ENCODE results near the gene ARID4B.

Gene ARID4B

GRCh38 chr1:235129774-235130570, 198.0 kb downstream of the ARID4B start:
- Histone ChIP-seq H4K5ac (ENCODE audit: low read length) (no peak overlapping the region), H3K79me1 (ENCODE audit: low read length) (no peaks in the 10 kb centered on the region), H3K27ac (ENCODE audit: low read depth, low read length) (peak overlapping the region; percentile 73), H3K36me3 (ENCODE audit: control insufficient read depth, insufficient read depth, low read length) (no peaks in the 10 kb centered on the region), H2AK5ac (ENCODE audit: low read length) (no peak overlapping the region), H3K4ac (ENCODE audit: low read depth, low read length) (peak overlapping the region; percentile 45), H2BK120ac (ENCODE audit: low read depth, low read length) (no peak overlapping the region), H3K79me2 (ENCODE audit: control insufficient read depth, insufficient read depth, low read length) (peaks cover 36% of the 10 kb centered on the region), H2BK5ac (ENCODE audit: low read length) (peak overlapping the region; percentile 8), H3K9ac (ENCODE audit: low read length) (no peak overlapping the region), H3K56ac (ENCODE audit: low read length) (no peak overlapping the region), H3K27me3 (ENCODE audit: insufficient read depth, low read length, poor library complexity) (no peaks in the 10 kb centered on the region), H3K4me2 (ENCODE audit: low read length) (no peak overlapping the region), H4K8ac (ENCODE audit: low read depth, low read length) (no peak overlapping the region), H3K23ac (ENCODE audit: low read length) (no peak overlapping the region), H3K4me3 (ENCODE audit: low read length) (no peak overlapping the region), H3K18ac (ENCODE audit: low read length) (peak overlapping the region; percentile 81), H2BK15ac (replicated peaks; ENCODE audit: low read depth) (no peak overlapping the region), H3K4me1 (ENCODE audit: control insufficient read depth, low read depth, low read length) (no peaks in the 10 kb centered on the region)
- WGBS (ENCODE audit: extremely low coverage, insufficient coverage, low lambda C conversion rate) = no CpG with 5 or more reads among the region's 4 CpGs
- DNase-seq = peak; percentile 89

- Histone ChIP-seq H3K56ac (ENCODE audit: low read length) (peak within 1 kb of the TSS; percentile 99), H3K4me2 (ENCODE audit: low read length) (peak within 1 kb of the TSS; percentile 93), H2BK5ac (ENCODE audit: low read length) (peak within 1 kb of the TSS; percentile 99), H3K4ac (ENCODE audit: low read depth, low read length) (peak within 1 kb of the TSS; percentile 97), H3K18ac (ENCODE audit: low read length) (peak within 1 kb of the TSS; percentile 97), H3K79me1 (ENCODE audit: low read length) (no peaks in the 10 kb centered on the region), H3K36me3 (ENCODE audit: control insufficient read depth, insufficient read depth, low read length) (peaks cover 3% of the 10 kb centered on the region), H2AK5ac (ENCODE audit: low read length) (peak within 1 kb of the TSS; percentile 64), H3K4me1 (ENCODE audit: control insufficient read depth, low read depth, low read length) (no peaks in the 10 kb centered on the region), H3K27me3 (ENCODE audit: insufficient read depth, low read length, poor library complexity) (no peaks in the 10 kb centered on the region), H2BK120ac (ENCODE audit: low read depth, low read length) (peak within 1 kb of the TSS; percentile 49), H3K27ac (ENCODE audit: low read depth, low read length) (peak within 1 kb of the TSS; percentile 81), H3K9ac (ENCODE audit: low read length) (peak within 1 kb of the TSS; percentile 100), H3K23ac (ENCODE audit: low read length) (peak within 1 kb of the TSS; percentile 98), H4K8ac (ENCODE audit: low read depth, low read length) (peak within 1 kb of the TSS; percentile 84), H4K5ac (ENCODE audit: low read length) (peak within 1 kb of the TSS; percentile 97), H3K79me2 (ENCODE audit: control insufficient read depth, insufficient read depth, low read length) (peaks cover 47% of the 10 kb centered on the region), H2BK15ac (replicated peaks; ENCODE audit: low read depth) (no peak within 1 kb of the TSS), H3K4me3 (ENCODE audit: low read length) (peak within 1 kb of the TSS; percentile 100)
- peak; percentile 99 for DNase-seq
- WGBS (ENCODE audit: extremely low coverage, insufficient coverage, low lambda C conversion rate) = no CpG with 5 or more reads among the region's 67 CpGs
These were observed 199.3 kb downstream of the ARID4B start, which contains the start of gene TOMM20 for GRCh38 chr1:235128456-235129328. TOMM20 (minus strand) TSS chr1:235128837; CDS start chr1:235128715, 122 bp downstream.

DNA sequence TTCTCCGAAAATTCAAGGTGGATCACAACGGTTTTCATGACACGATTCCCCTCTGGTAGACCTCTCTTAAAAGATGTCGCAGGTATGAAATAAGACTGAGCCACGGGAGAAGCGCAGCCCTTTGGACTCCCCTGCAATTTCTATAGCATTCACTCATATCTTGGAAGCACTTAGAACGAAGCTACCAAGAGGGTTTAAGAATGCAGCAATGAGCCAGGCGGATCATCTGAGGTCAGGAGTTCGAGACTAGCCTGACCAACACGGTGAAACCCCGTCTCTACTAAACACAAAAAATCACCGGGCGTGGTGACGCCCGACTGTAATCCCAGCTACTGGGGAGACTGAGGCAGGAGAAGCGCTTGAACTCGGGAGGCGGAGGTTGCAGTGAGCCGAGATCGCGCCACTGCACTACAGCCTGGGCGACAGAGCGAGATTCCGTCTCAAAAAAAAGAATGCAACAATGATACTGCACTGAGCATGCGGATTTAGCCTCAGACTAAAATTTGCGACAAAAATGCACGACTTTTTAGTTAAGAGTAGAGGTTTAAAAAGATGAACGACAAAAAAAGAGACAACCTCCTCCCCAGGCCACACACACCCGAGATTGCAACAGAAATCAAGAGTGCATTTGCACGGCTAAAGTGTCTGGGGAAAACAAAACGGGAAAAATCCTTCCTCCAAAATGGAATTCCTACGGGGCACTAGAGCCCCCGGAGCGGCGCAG, 200.1 kb downstream of the ARID4B start:
- peak overlapping the region; percentile 91 for H4K5ac ChIP-seq (ENCODE audit: low read length)
- H2BK15ac ChIP-seq (replicated peaks; ENCODE audit: low read depth) = no peak overlapping the region
- H3K23ac ChIP-seq (ENCODE audit: low read length) = peak overlapping the region; percentile 98
- peak overlapping the region; percentile 100 for H3K9ac ChIP-seq (ENCODE audit: low read length)
- H3K36me3 ChIP-seq (ENCODE audit: control insufficient read depth, insufficient read depth, low read length) = peaks cover 3% of the 10 kb centered on the region
- peak overlapping the region; percentile 97 for H3K4ac ChIP-seq (ENCODE audit: low read depth, low read length)
- H3K18ac ChIP-seq (ENCODE audit: low read length) = peak overlapping the region; percentile 97
- H3K79me2 ChIP-seq (ENCODE audit: control insufficient read depth, insufficient read depth, low read length) = peaks cover 54% of the 10 kb centered on the region
- no peaks in the 10 kb centered on the region for H3K27me3 ChIP-seq (ENCODE audit: insufficient read depth, low read length, poor library complexity)
- peak overlapping the region; percentile 81 for H3K27ac ChIP-seq (ENCODE audit: low read depth, low read length)
- DNase-seq = no peak
- H4K8ac ChIP-seq (ENCODE audit: low read depth, low read length) = no peak overlapping the region
- H3K56ac ChIP-seq (ENCODE audit: low read length) = peak overlapping the region; percentile 96
- H2BK5ac ChIP-seq (ENCODE audit: low read length) = peak overlapping the region; percentile 99
- no CpG with 5 or more reads among the region's 35 CpGs for WGBS (ENCODE audit: extremely low coverage, insufficient coverage, low lambda C conversion rate)
- peak overlapping the region; percentile 49 for H2BK120ac ChIP-seq (ENCODE audit: low read depth, low read length)
- no peak overlapping the region for H2AK5ac ChIP-seq (ENCODE audit: low read length)
- H3K4me2 ChIP-seq (ENCODE audit: low read length) = peak overlapping the region; percentile 93
- no peaks in the 10 kb centered on the region for H3K4me1 ChIP-seq (ENCODE audit: control insufficient read depth, low read depth, low read length)
- H3K4me3 ChIP-seq (ENCODE audit: low read length) = peak overlapping the region; percentile 100
- no peaks in the 10 kb centered on the region for H3K79me1 ChIP-seq (ENCODE audit: low read length)

DNA sequence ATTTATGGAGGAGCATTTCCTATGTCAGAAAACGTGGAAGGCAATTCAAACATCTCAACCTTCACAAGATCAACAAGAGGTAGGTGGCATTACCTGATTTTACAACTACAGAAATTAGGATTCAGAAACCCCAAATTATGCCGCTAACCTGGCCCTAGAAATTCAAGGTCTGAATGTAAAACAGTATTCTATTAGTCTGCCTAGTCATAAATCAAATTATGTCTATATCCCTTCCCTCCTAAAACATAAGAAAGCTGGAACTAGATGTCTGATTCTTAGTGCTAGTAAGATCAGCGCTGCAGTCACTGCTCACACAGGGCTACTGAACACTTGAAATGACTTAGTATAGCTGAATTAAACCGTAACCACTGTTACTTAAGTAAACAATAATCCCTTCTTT, 200.8 kb downstream of the ARID4B start:
- no peaks in the 10 kb centered on the region for H3K79me1 ChIP-seq (ENCODE audit: low read length)
- peak overlapping the region; percentile 93 for H3K4me2 ChIP-seq (ENCODE audit: low read length)
- no peak overlapping the region for H2BK120ac ChIP-seq (ENCODE audit: low read depth, low read length)
- no peak overlapping the region for H2AK5ac ChIP-seq (ENCODE audit: low read length)
- H3K4me1 ChIP-seq (ENCODE audit: control insufficient read depth, low read depth, low read length) = no peaks in the 10 kb centered on the region
- H3K56ac ChIP-seq (ENCODE audit: low read length) = peak overlapping the region; percentile 96
- H4K5ac ChIP-seq (ENCODE audit: low read length) = no peak overlapping the region
- H2BK5ac ChIP-seq (ENCODE audit: low read length) = no peak overlapping the region
- no peak overlapping the region for H3K18ac ChIP-seq (ENCODE audit: low read length)
- DNase-seq = no peak
- H3K23ac ChIP-seq (ENCODE audit: low read length) = no peak overlapping the region
- H3K27ac ChIP-seq (ENCODE audit: low read depth, low read length) = no peak overlapping the region
- no peaks in the 10 kb centered on the region for H3K27me3 ChIP-seq (ENCODE audit: insufficient read depth, low read length, poor library complexity)
- H3K4me3 ChIP-seq (ENCODE audit: low read length) = peak overlapping the region; percentile 100
- peaks cover 3% of the 10 kb centered on the region for H3K36me3 ChIP-seq (ENCODE audit: control insufficient read depth, insufficient read depth, low read length)
- no peak overlapping the region for H2BK15ac ChIP-seq (replicated peaks; ENCODE audit: low read depth)
- no CpG with 5 or more reads among the region's 4 CpGs for WGBS (ENCODE audit: extremely low coverage, insufficient coverage, low lambda C conversion rate)
- H3K4ac ChIP-seq (ENCODE audit: low read depth, low read length) = no peak overlapping the region
- no peak overlapping the region for H4K8ac ChIP-seq (ENCODE audit: low read depth, low read length)
- peaks cover 61% of the 10 kb centered on the region for H3K79me2 ChIP-seq (ENCODE audit: control insufficient read depth, insufficient read depth, low read length)
- H3K9ac ChIP-seq (ENCODE audit: low read length) = peak overlapping the region; percentile 100

DNA sequence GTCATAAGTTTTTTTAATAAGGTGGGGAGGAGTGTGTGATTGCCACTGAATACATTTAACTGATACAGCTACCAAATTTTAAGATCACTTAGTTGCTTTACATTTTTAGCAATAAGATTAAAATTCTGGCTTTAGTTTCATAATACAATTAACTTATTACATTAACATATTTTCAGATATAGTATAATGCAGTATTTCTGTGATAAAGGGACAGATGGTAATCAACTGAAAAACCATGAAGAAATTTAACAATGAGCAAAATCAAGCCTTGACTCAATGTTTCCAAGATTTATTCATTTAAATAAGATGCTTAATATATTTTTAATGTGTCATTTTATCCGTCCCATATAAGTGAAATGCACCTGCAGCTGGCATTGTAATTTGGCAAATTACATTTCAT, 203.3 kb downstream of the ARID4B start:
- Histone ChIP-seq H3K18ac (ENCODE audit: low read length) (no peak overlapping the region), H3K27ac (ENCODE audit: low read depth, low read length) (no peak overlapping the region), H3K36me3 (ENCODE audit: control insufficient read depth, insufficient read depth, low read length) (peaks cover 5% of the 10 kb centered on the region), H3K56ac (ENCODE audit: low read length) (no peak overlapping the region), H3K27me3 (ENCODE audit: insufficient read depth, low read length, poor library complexity) (no peaks in the 10 kb centered on the region), H3K23ac (ENCODE audit: low read length) (no peak overlapping the region), H3K4ac (ENCODE audit: low read depth, low read length) (no peak overlapping the region), H2AK5ac (ENCODE audit: low read length) (no peak overlapping the region), H3K9ac (ENCODE audit: low read length) (no peak overlapping the region), H4K5ac (ENCODE audit: low read length) (no peak overlapping the region), H2BK5ac (ENCODE audit: low read length) (no peak overlapping the region), H2BK15ac (replicated peaks; ENCODE audit: low read depth) (no peak overlapping the region), H2BK120ac (ENCODE audit: low read depth, low read length) (no peak overlapping the region), H3K79me2 (ENCODE audit: control insufficient read depth, insufficient read depth, low read length) (peaks cover 73% of the 10 kb centered on the region), H4K8ac (ENCODE audit: low read depth, low read length) (no peak overlapping the region), H3K4me3 (ENCODE audit: low read length) (no peak overlapping the region), H3K79me1 (ENCODE audit: low read length) (no peaks in the 10 kb centered on the region), H3K4me1 (ENCODE audit: control insufficient read depth, low read depth, low read length) (no peaks in the 10 kb centered on the region), H3K4me2 (ENCODE audit: low read length) (no peak overlapping the region)
- DNase-seq = no peak
- WGBS (ENCODE audit: extremely low coverage, insufficient coverage, low lambda C conversion rate) = no CpG with 5 or more reads among the region's 1 CpG

Measured in mesendoderm (in vitro differentiated cells).